Stomach smooth muscle (tissue), 2 donors: ENCODE measurements around the gene UGGT2.
"Not testable (repeated sequence)": the region's sequence is repeated elsewhere in the genome, so short reads cannot be mapped to it uniquely, and the experiment has no call there.

ENCODE experiments used
- H3K27ac ChIP-seq: one replicate; pipeline ENCODE4 v1.7.0; 2013; ENCODE audit warnings: mild to moderate bottlenecking, low read length, inconsistent platforms
- H3K27me3 ChIP-seq, 2 donors: one replicate each; pipeline ENCODE4 v1.7.0; 2013; ENCODE audit warnings: low read length in 2 of 2; ENCODE audit not compliant: insufficient read depth in 2 of 2, control insufficient read depth in 1 of 2
- H3K36me3 ChIP-seq, 2 donors: one replicate each; pipeline ENCODE4 v1.7.0; 2013; ENCODE audit warnings: low read length in 2 of 2; ENCODE audit not compliant: control insufficient read depth in 2 of 2, insufficient read depth in 2 of 2
- H3K4me1 ChIP-seq: one replicate; pipeline ENCODE4 v1.7.0; 2013; ENCODE audit warnings: low read length; ENCODE audit not compliant: control insufficient read depth, insufficient read depth
- H3K4me3 ChIP-seq, 2 donors: one replicate each; pipeline ENCODE4 v1.7.0; 2013; ENCODE audit warnings: low read length in 2 of 2
- H3K9ac ChIP-seq, 2 donors: one replicate each; pipeline ENCODE4 v1.7.0; 2013; ENCODE audit warnings: low read length in 2 of 2, mild to moderate bottlenecking in 1 of 2
- H3K9me3 ChIP-seq, 2 donors: one replicate each; pipeline ENCODE4 v1.7.0; 2013; ENCODE audit warnings: low read length in 2 of 2; ENCODE audit not compliant: control insufficient read depth in 2 of 2
- donor health status: healthy.
- donor health status: Pancreatic carcinoma.

The UGGT2 gene

DNA sequence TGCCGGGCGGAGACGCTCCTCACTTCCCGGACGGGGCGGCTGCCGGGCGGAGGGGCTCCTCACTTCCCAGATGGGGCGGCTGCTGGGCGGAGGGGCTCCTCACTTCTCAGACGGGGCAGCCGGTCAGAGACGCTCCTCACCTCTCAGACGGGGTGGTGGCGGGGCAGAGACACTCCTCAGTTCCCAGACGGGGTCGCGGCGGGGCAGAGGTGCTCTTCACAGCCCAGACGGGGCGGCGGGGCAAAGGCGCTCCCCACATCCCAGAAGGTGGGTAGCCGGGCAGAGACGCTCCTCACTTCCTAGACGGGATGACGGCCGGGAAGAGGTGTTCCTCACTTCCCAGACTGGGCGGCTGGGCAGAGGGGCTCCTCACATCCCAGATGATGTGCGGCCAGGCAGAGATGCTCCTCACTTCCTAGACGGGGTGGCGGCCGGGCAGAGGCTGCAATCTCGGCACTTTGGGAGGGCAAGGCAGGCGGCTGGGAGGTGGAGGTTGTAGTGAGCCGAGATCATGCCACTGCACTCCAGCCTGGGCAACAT is 124.8 kb downstream of the UGGT2 start:
- not testable (repeated sequence) for H3K9ac ChIP-seq, H3K27me3 ChIP-seq, H3K27ac ChIP-seq, H3K9me3 ChIP-seq, H3K36me3 ChIP-seq, H3K4me3 ChIP-seq, H3K4me1 ChIP-seq

GRCh38 chr13:95926231-95926630 is 127.0 kb downstream of the UGGT2 start:
- Histone ChIP-seq H3K36me3 (no peaks in the 10 kb centered on the region), H3K4me1 (no peaks in the 10 kb centered on the region), H3K9me3 (no peaks in the 10 kb centered on the region), H3K4me3 (no peak overlapping the region), H3K27me3 (no peaks in the 10 kb centered on the region), H3K27ac (no peak overlapping the region), H3K9ac (no peak overlapping the region)

DNA sequence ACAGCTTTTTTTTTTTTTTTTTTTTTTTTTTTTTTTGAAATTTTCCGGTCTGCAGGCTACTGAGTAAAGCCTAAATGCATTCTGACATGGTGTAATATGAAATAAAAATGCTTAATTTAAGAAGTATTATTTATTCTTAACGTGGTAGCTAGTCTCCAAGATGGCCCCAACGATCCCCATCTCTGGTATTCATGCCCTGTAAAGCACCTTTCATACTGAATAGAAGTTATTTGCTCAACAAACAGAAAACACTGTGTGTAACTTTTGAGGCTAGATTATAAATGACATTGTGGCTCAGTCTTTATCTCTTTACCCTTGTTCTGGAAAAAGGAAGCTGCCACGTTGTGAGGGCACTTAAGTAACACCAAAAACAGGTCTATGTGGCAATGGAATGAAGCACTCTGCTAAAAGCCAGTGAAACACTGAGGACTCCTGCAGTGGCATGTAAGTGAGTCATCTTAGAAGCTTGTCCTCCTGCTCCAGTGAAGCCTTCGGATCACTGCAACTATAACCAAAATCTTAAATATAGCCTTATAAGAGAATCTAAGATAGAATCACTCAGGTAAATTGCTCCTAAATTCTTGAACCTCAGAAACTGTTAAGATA is 128.7 kb downstream of the UGGT2 start:
- Histone ChIP-seq H3K9me3 (no peaks in the 10 kb centered on the region), H3K36me3 (no peaks in the 10 kb centered on the region), H3K4me3 (no peak overlapping the region), H3K27me3 (no peaks in the 10 kb centered on the region), H3K4me1 (no peaks in the 10 kb centered on the region), H3K27ac (no peak overlapping the region), H3K9ac (no peak overlapping the region)

DNA sequence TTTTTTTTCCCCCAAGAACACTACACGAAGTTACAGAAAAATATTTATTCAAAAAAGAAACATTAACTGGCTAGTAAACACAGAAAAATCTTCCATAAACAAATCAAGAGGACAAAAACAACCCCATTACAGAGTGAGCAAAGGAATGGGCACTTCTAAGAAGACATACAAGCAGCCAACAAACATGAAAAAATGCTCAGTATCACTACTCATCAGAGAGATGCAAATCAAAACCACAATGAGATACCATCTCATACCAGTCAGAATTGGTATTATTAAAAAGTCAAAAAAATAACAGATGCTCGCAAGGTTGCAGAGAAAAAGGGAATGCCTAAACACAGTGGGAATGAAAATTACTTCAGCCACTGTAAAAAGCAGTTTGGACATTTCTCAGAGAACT is 131.7 kb downstream of the UGGT2 start:
- Histone ChIP-seq H3K9me3 (no peaks in the 10 kb centered on the region), H3K9ac (no peak overlapping the region), H3K4me1 (no peaks in the 10 kb centered on the region), H3K4me3 (no peak overlapping the region), H3K27ac (no peak overlapping the region), H3K27me3 (no peaks in the 10 kb centered on the region), H3K36me3 (no peaks in the 10 kb centered on the region)

DNA sequence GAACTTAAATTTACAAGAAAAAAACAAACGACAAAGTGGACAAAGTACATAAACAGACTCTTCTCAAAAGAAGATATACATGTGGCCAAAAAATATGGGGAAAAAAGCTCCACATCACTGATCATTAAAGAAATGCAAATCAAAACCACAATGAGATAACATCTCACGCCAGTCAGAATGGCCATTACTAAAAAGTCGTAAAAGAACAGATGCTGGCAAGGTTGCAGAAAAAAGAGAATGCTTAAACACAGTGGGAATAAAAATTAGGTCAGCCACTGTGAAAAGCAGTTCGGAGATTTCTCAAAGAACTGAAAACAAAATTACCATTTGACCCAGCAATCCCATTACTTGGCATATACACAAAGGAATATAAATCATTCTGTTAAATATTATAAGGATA is 132.7 kb downstream of the UGGT2 start:
- Histone ChIP-seq H3K36me3 (no peaks in the 10 kb centered on the region), H3K4me3 (no peak overlapping the region), H3K9ac (no peak overlapping the region), H3K27ac (no peak overlapping the region), H3K27me3 (no peaks in the 10 kb centered on the region), H3K4me1 (no peaks in the 10 kb centered on the region), H3K9me3 (no peaks in the 10 kb centered on the region)

DNA sequence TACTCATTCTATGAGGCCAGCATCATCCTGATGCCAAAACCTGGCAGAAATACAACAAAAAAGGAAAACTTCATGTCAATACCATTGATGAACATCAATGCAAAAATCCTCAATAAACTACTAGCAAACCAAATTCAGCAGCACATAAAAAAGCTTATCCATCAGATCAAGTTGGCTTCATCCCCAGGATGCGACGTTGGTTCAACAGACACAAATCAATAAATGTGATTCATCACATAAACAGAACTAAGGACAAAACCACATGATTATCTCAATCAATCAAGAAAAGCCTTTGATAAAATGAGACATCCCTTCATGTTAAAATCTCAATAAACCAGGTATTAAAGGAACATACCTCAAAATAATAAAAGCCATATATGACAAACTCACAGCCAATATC is 134.3 kb downstream of the UGGT2 start:
- no peaks in the 10 kb centered on the region for H3K4me1 ChIP-seq
- no peaks in the 10 kb centered on the region for H3K27me3 ChIP-seq
- no peaks in the 10 kb centered on the region for H3K36me3 ChIP-seq
- H3K9ac ChIP-seq: no peak overlapping the region
- H3K4me3 ChIP-seq: no peak overlapping the region
- no peak overlapping the region for H3K27ac ChIP-seq
- H3K9me3 ChIP-seq: no peaks in the 10 kb centered on the region

GRCh38 chr13:95914991-95915501 is 138.2 kb downstream of the UGGT2 start:
- no peaks in the 10 kb centered on the region for H3K4me1 ChIP-seq
- no peak overlapping the region for H3K9ac ChIP-seq
- H3K27ac ChIP-seq: no peak overlapping the region
- no peak overlapping the region for H3K4me3 ChIP-seq
- H3K27me3 ChIP-seq: no peaks in the 10 kb centered on the region
- H3K36me3 ChIP-seq: no peaks in the 10 kb centered on the region
- no peaks in the 10 kb centered on the region for H3K9me3 ChIP-seq

GRCh38 chr13:95906999-95907398 is 146.2 kb downstream of the UGGT2 start:
- Histone ChIP-seq H3K4me3 (no peak overlapping the region), H3K27ac (no peak overlapping the region), H3K36me3 (peaks cover 0 to 3% of the 10 kb centered on the region in 2 donors), H3K9ac (no peak overlapping the region), H3K27me3 (no peaks in the 10 kb centered on the region), H3K4me1 (no peaks in the 10 kb centered on the region), H3K9me3 (no peaks in the 10 kb centered on the region)

GRCh38 chr13:95903569-95903968 is 149.6 kb downstream of the UGGT2 start:
- Histone ChIP-seq H3K9me3 (no peaks in the 10 kb centered on the region), H3K4me3 (no peak overlapping the region), H3K36me3 (peaks cover 0 to 3% of the 10 kb centered on the region in 2 donors), H3K4me1 (no peaks in the 10 kb centered on the region), H3K27ac (no peak overlapping the region), H3K9ac (no peak overlapping the region), H3K27me3 (no peaks in the 10 kb centered on the region)

GRCh38 chr13:95902741-95903140 is 150.5 kb downstream of the UGGT2 start:
- H3K27me3 ChIP-seq: no peaks in the 10 kb centered on the region
- no peak overlapping the region for H3K9ac ChIP-seq
- no peaks in the 10 kb centered on the region for H3K4me1 ChIP-seq
- H3K27ac ChIP-seq: no peak overlapping the region
- H3K4me3 ChIP-seq: no peak overlapping the region
- peaks cover 0 to 3% of the 10 kb centered on the region in 2 donors for H3K36me3 ChIP-seq
- H3K9me3 ChIP-seq: no peaks in the 10 kb centered on the region

- Histone ChIP-seq H3K9ac (no peak overlapping the region), H3K4me3 (no peak overlapping the region), H3K27ac (no peak overlapping the region)
These were observed 154.9 kb downstream of the UGGT2 start for GRCh38 chr13:95898256-95898655.

More at GRCh38 chr13:95898256-95898655, 154.9 kb downstream of the UGGT2 start:
- Histone ChIP-seq H3K9me3 (no peaks in the 10 kb centered on the region), H3K27me3 (no peaks in the 10 kb centered on the region), H3K36me3 (peaks cover 0 to 6% of the 10 kb centered on the region in 2 donors), H3K4me1 (no peaks in the 10 kb centered on the region)
